GM18498 (cell line): ENCODE measurements around the gene PAQR7.
A peak's percentile ranks its signal among the peaks of the same experiment; 100 is the strongest.

ENCODE experiments used
- ATAC-seq: cut with Tn5 transposase; IDR thresholded peaks from one replicate; pipeline ENCODE4 v1.9.1; 2021; ENCODE audit warnings: mild to moderate bottlenecking, moderate library complexity; ENCODE audit not compliant: unreplicated experiment

The PAQR7 gene

GRCh38 chr1:25819491-25820246, 55.8 kb downstream of the PAQR7 start, which contains the start of gene MTFR1L:
Gene MTFR1L (plus strand): TSS chr1:25819954. CDS start chr1:25823105, 3,151 bp downstream.
- peak; percentile 84 for ATAC-seq

- ATAC-seq, result no peak
These were observed 56.9 kb downstream of the PAQR7 start for GRCh38 chr1:25818569-25818968.

GRCh38 chr1:25817840-25818501, 57.5 kb downstream of the PAQR7 start:
- no peak for ATAC-seq

DNA sequence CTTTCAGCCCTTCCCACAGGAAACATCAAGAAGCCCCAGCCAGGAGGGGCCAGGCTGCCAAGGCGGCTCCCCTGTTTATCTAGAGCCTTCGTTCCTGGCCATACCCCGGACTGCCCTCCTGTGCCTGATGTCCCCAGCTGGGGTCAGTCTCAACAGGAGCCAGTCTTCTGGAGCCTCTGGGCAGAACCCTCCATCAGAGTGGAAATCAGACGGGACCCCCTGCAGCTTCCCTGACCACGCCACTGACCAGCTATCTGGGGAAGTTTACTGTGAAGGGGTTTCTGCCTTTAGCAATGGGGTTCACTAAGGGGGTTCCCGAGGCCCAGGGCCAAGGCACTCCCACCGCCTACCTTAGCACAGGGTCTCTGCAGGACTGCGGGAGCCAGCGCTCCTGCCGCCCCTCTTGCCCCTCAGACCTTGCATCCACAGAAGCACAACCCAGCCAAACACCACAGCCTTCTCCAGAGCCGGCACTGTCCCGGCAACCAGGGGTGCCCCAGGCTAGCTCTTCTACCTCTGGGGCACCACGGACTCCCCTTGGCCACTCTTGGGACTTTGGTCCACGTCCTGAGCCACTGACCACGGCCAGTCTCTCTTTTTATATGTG, 59.3 kb downstream of the PAQR7 start:
- no peak for ATAC-seq

DNA sequence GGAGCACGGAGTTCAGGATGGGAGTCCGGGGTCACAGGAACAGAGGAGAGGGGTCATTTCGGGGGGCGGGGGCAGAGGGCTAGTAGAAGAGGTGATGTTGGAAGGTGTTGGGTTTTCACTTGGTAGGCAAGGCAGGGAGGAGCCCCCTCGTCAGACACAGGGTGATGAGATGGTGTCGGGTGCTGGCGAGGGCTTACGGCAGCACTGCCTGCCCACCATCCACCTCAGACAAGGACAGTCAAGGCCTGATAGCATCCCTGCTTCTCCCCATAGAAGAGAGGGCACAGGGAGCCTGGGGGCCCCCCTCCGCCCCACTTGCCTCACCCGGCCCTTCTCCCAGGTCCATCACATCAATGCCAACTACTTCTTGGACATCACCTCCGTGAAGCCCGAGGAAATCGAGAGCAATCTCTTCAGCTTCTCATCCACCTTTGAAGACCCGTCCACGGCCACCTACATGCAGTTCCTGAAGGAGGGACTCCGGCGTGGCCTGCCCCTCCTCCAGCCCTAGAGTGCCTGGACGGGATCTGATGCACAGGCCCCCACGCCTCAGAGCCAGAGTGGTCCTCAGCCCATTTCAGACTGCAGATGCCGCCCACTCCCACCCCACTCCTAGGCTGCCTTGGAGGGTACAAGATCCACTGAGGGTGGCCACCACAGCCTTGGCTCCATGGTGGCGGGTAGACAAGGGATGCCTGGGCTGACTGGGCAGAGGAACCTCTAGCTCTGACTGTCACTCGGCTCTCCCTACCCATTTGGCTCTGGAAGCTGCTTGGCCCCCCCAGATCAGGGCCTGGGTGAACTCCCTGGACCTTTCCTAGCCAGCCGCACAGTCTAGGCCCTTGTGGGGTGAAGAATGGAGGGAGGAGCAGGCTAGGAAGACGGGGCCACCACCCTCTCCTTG, 60.0 kb downstream of the PAQR7 start:
- no peak for ATAC-seq

- ATAC-seq, result no peak
These were observed 60.9 kb downstream of the PAQR7 start for GRCh38 chr1:25814549-25815087.

GRCh38 chr1:25813734-25814471, 61.6 kb downstream of the PAQR7 start:
- ATAC-seq, result no peak

DNA sequence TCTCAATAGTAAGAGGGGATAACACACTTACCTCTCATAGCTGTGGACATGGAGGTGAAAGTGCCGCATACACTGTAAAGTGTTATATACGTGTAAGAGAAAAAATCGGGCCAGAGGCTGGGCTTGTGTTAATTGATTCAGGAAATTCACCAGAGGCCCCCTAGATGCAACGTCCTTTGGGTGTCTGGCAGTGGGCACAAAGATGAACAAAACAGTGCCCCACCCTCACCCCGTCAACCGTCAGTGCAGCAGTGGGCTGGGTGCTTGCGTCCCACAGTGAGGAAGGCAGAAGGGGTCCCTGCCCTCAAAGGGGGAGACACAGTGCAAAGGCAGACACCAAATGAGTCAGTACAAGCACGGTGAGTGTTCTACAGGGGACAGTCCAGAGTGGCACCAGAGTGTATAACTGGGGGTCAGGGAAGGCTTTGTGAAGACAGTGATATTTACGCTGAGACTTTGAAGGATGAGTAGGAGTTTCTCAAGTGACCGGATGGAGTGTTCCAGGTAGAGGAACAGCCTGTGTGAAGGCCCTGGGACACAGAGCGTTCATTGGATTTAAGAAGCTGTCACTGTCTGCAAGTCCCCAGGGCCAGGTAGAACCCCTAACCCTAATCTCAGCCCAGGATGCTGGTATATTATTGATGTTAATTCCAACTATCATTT, 62.3 kb downstream of the PAQR7 start:
- ATAC-seq, result no peak
